Breast epithelium (tissue), 4 donors: ENCODE data around the gene KIF26B. TPM values are rescaled to one million over a fixed set of nuclear protein-coding genes. Genes with fewer than 3 reads are reported as not detected.

Experiments used
- DNase-seq, 2 donors: peaks; one replicate each; pipeline ENCODE4 v3.0.0-alpha.2; 2019; ENCODE audit warnings: low spot score in 2 of 2
- H3K27ac ChIP-seq, 2 donors: fragments of 200-600 bp; sonication (generic) in 1 of 2; one replicate each; pipeline ENCODE4 v1.5.1; 2016 to 2019; ENCODE audit warnings: mild to moderate bottlenecking in 1 of 2
- H3K27me3 ChIP-seq, 2 donors: fragments of 200-600 bp; sonication (generic) in 1 of 2; one replicate each; pipeline versions ENCODE4 v1.5.1 to v1.6.0; 2017 to 2019; ENCODE audit warnings: control low read depth in 1 of 2, mild to moderate bottlenecking in 1 of 2
- H3K36me3 ChIP-seq: fragments of 200-600 bp; one replicate; pipeline ENCODE4 v1.5.1; 2019
- H3K4me1 ChIP-seq, 2 donors: fragments of 200-600 bp; sonication (generic); one replicate each; pipeline ENCODE4 v1.5.1; 2016 to 2019; ENCODE audit warnings: control low read depth in 1 of 2
- H3K4me3 ChIP-seq, 3 donors: fragments of 200-600 bp; sonication (generic); 1 replicate in 2 of 3; 2 replicates in 1 of 3; pipeline ENCODE4 v1.5.1; 2016 to 2019; ENCODE audit warnings: mild to moderate bottlenecking in 3 of 3, moderate library complexity in 2 of 3
- H3K9me3 ChIP-seq, 2 donors: fragments of 200-600 bp; sonication (generic) in 1 of 2; one replicate each; pipeline ENCODE4 v1.5.1; 2016 to 2019; ENCODE audit warnings: control low read depth in 1 of 2
- POLR2A ChIP-seq: fragments of 450-650 bp; IDR thresholded peaks from one replicate; pipeline ENCODE4 v1.6.1; 2016; ENCODE audit warnings: antibody characterized with exemption, mild to moderate bottlenecking, moderate library complexity
- POLR2AphosphoS5 ChIP-seq, 3 donors: sonication (generic); formaldehyde crosslinking; IDR thresholded peaks; one replicate each; pipeline ENCODE4 v1.6.1; 2017; ENCODE audit warnings: antibody characterized with exemption in 3 of 3
- intact Hi-C: fragments of 100-400 bp; cut with DNase I; formaldehyde crosslinking; loops from one replicate; pipeline ENCODE4 v1.15.1; 2023; ENCODE audit warnings: low total_unique reads
- total RNA-seq, 3 donors: library from RNA; depleted of rRNA; stranded (reverse); fragments of >200 nt; gene quantifications; one replicate each; pipeline ENCODE4 v1.1.0, GENCODE V29; 2016
- TF ChIP-seq, protein P1 (sequence below), 3 donors: fragments of 450-650 bp; IDR thresholded peaks; one replicate each; pipeline ENCODE4 v1.5.1; 2016 to 2017; ENCODE audit warnings: antibody characterized with exemption in 3 of 3, mild to moderate bottlenecking in 3 of 3, moderate library complexity in 3 of 3

The KIF26B gene
- total RNA-seq, 3 donors from 2014 or later, result 0.32 to 1.0 (median 0.33) TPM

DNA sequence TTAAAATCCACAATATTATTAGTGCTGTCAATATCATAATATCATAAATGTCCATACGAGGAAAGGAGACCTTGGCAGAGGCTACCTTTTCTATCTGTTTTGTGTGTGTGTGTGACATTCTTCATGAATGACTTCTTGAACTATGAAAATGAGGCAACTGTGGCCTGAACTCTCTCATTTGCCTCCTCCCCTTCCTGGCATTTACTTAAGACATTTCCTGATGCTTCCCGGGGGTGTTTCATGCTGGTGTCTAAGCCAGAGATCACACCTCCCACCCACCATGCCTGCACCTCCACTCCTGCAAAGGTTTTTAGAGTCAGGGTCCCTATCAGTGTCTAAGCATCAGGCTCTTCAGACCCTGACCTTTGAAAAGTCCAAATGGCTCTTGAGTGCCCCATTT is 420.9 kb downstream of the KIF26B start:
- H3K36me3 ChIP-seq, result no peaks in the 10 kb centered on the region
- no peaks in the 10 kb centered on the region for H3K27me3 ChIP-seq
- H3K4me3 ChIP-seq, result no peak overlapping the region
- no peak overlapping the region for H3K27ac ChIP-seq
- no peaks in the 10 kb centered on the region for H3K4me1 ChIP-seq
- no peak for DNase-seq
- TF ChIP-seq, protein P1, sequence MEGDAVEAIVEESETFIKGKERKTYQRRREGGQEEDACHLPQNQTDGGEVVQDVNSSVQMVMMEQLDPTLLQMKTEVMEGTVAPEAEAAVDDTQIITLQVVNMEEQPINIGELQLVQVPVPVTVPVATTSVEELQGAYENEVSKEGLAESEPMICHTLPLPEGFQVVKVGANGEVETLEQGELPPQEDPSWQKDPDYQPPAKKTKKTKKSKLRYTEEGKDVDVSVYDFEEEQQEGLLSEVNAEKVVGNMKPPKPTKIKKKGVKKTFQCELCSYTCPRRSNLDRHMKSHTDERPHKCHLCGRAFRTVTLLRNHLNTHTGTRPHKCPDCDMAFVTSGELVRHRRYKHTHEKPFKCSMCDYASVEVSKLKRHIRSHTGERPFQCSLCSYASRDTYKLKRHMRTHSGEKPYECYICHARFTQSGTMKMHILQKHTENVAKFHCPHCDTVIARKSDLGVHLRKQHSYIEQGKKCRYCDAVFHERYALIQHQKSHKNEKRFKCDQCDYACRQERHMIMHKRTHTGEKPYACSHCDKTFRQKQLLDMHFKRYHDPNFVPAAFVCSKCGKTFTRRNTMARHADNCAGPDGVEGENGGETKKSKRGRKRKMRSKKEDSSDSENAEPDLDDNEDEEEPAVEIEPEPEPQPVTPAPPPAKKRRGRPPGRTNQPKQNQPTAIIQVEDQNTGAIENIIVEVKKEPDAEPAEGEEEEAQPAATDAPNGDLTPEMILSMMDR (IDR thresholded peaks at IDR 0.05), result no peak
- TF ChIP-seq POLR2AphosphoS5 (IDR thresholded peaks at IDR 0.05) (no peak), POLR2A (no peak)
- H3K9me3 ChIP-seq, result no peaks in the 10 kb centered on the region
- intact Hi-C loops, result no loop called here

DNA sequence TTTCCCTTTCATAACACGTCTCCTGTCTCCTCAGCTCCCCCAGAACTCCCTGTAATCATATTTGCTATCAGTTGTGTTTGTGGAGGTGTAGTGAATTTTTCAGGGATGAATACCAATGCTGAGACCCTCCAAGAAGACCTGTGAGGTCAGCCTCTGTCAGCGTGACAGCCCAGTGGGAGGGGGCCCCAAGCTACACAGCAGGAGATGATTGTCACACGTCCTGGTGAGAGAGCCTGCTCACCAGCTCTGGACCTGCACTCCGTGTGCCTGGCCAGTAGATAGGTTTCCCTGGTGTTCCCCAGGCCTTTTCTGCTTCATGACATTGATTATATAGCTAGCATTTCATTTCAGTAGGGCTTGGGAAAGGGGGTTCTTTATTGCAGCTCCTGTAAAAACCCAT is 421.5 kb downstream of the KIF26B start:
- H3K27ac ChIP-seq, result no peak overlapping the region
- no peaks in the 10 kb centered on the region for H3K36me3 ChIP-seq
- H3K9me3 ChIP-seq, result no peaks in the 10 kb centered on the region
- H3K27me3 ChIP-seq, result no peaks in the 10 kb centered on the region
- no peak for TF ChIP-seq POLR2AphosphoS5 (IDR thresholded peaks at IDR 0.05)
- no peak for TF ChIP-seq POLR2A
- TF ChIP-seq, protein P1 (IDR thresholded peaks at IDR 0.05), result no peak
- no peaks in the 10 kb centered on the region for H3K4me1 ChIP-seq
- H3K4me3 ChIP-seq, result no peak overlapping the region
- no peak for DNase-seq
- intact Hi-C loops, result no loop called here

DNA sequence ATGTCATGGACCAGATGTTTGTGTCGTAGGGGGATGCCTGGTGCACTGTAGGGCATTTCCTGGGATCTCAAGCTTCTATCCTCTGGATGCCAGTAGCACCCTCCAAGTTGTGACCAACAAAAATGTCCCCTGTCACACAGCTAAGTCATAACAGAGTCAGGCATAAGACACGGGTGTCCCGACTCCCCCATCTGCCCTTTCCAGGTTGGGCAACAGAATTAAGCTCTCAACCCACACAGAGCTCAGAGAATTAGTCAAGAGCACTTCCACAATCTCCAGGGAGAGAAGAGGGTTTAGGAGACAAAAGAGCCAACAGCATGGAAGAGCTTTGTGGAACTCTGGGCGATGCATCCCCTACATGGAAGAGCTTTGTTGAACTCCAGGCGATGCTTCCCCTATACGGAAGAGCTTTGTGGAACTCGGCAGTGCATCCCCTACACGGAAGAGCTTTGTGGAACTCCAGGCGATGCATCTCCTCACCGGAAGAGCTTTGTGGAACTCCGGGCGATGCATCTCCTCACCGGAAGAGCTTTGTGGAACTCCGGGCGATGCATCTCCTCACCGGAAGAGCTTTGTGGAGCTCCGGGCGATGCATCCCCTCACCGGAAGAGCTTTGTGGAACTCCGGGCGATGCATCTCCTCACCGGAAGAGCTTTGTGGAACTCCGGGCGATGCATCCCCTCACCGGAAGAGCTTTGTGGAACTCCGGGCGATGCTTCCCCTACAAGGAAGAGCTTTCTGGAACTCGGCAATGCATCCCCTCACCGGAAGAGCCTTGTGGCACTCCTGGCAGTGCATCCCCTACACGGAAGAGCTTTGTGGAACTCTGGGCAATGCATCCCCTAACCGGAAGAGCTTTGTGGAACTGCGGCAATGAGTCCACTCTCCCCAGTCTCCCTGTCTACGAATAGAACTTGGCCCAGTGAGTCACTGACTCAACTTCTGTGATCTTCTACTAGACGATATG is 422.7 kb downstream of the KIF26B start:
- Histone ChIP-seq H3K4me3 (no peak overlapping the region), H3K27ac (no peak overlapping the region), H3K27me3 (no peaks in the 10 kb centered on the region), H3K36me3 (no peaks in the 10 kb centered on the region), H3K9me3 (no peaks in the 10 kb centered on the region), H3K4me1 (no peaks in the 10 kb centered on the region)
- intact Hi-C loops, result no loop called here
- no peak for DNase-seq
- no peak for TF ChIP-seq POLR2A
- TF ChIP-seq POLR2AphosphoS5 (IDR thresholded peaks at IDR 0.05), result no peak
- TF ChIP-seq, protein P1 (IDR thresholded peaks at IDR 0.05), result no peak

DNA sequence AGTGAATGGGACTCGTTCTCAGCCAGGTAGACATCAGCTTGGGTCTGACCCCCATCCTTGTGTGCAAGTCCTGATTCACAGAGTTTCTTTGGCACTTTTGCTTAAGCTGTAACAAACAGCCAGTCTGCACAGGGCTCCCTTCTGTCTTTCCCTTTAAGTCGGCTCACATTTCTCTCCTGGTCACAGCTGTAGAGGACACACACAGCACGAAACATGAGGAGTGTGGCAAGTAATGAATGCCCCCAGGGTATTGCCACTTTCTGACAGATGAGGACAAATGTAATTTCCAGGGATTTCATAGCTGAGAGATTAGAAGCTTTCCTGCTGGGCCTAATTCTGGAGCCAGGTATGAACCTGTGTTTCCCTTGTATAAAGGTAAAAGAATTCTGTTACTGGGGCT is 423.5 kb downstream of the KIF26B start:
- H3K27me3 ChIP-seq, result no peaks in the 10 kb centered on the region
- H3K27ac ChIP-seq, result no peak overlapping the region
- H3K36me3 ChIP-seq, result no peaks in the 10 kb centered on the region
- H3K4me1 ChIP-seq, result no peaks in the 10 kb centered on the region
- no peaks in the 10 kb centered on the region for H3K9me3 ChIP-seq
- TF ChIP-seq POLR2A (no peak), POLR2AphosphoS5 (IDR thresholded peaks at IDR 0.05) (no peak)
- intact Hi-C loops, result no loop called here
- DNase-seq, result no peak
- no peak overlapping the region for H3K4me3 ChIP-seq

DNA sequence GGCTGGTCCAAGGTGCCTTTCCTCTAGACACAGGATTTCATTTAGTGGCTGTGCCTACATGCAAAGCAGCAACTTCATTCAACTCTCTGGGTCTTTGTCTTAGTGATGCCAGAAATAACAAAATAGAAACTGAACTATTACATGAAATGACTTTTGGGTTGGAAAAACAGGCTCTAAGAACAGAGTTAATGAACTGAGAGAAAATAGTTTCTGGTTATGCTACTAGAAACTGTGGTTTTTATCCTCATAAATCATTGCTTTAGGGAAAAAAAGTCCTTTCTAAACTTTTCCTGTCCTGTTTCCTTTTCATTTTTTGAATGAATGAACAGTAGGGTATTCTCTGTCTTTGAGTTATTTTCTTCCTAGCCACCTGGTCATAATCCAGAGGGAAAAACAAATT is 424.0 kb downstream of the KIF26B start:
- H3K9me3 ChIP-seq, result no peaks in the 10 kb centered on the region
- DNase-seq, result no peak
- intact Hi-C loops, result no loop called here
- no peaks in the 10 kb centered on the region for H3K36me3 ChIP-seq
- TF ChIP-seq, protein P1 (IDR thresholded peaks at IDR 0.05), result no peak
- no peak for TF ChIP-seq POLR2AphosphoS5 (IDR thresholded peaks at IDR 0.05)
- no peak for TF ChIP-seq POLR2A
- H3K27ac ChIP-seq, result no peak overlapping the region
- H3K4me1 ChIP-seq, result no peaks in the 10 kb centered on the region
- H3K27me3 ChIP-seq, result no peaks in the 10 kb centered on the region
- no peak overlapping the region for H3K4me3 ChIP-seq
